Stimulated activated CD4-positive, alpha-beta T cell treated with anti-CD3 and anti-CD28 coated beads, TNF-alpha, amount 100 ng/mL, for 48 hours (primary cell): ENCODE results near the gene LRRC49.
"Not testable (repeated sequence)": the region's sequence is repeated elsewhere in the genome, so short reads cannot be mapped to it uniquely, and the experiment has no call there.

Source experiments
- DNase-seq, 3 donors: peaks; one replicate each; pipeline ENCODE4 v3.0.0-alpha.2; 2020; ENCODE audit warnings: low read depth in 3 of 3

The LRRC49 gene

GRCh38 chr15:70922119-70922518 is 29.5 kb downstream of the LRRC49 start:
- DNase-seq: no peak

DNA sequence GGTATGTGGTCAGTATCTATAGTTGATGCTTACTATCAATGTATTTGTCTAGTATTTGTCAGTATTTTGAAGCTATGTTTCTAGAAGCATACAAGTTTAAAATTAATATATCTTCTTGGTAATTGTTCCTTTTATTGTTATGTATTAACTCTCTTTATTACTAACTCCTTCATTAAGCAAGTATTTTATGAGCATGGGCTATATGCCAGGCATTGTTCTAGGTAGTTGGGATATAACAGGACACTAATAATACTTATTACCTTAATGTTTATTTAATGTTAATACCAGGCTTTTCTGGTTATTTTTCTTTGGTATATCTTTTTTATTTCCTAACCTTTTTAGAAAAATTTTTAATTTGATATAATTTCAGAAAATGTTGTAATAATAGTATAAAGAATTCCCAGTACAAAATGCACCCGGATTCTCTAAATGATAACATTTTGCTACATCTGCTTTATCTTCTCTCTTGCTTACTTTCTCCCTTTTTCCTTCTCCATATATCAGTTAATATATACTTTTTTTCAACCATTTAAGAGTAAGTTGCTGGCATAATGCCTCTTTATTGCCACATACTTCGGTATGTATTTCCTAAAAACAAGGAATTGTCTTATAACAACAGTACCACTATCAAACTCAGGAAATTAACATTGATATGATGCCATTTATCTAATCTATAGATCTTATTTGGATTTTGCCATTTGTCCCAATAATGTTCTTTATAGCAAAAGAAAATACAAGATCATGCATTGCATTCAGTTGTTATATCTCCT is 30.9 kb downstream of the LRRC49 start:
- no peak for DNase-seq

DNA sequence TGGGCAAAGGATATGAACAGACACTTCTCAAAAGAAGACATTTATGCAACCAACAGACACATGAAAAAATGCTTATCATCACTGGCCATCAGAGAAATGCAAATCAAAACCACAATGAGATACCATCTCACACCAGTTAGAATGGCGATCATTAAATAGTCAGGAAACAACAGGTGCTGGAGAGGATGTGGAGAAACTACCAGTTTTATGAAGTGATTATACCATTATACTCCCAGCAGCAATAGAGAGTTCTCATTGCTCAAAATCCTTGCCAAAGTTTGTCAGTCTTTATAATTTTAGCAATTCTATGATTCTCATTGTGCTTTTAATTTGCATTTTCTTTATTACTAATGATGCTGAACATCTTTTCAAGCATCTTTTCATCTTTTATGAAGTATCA is 34.3 kb downstream of the LRRC49 start:
- DNase-seq: not testable (repeated sequence)

DNA sequence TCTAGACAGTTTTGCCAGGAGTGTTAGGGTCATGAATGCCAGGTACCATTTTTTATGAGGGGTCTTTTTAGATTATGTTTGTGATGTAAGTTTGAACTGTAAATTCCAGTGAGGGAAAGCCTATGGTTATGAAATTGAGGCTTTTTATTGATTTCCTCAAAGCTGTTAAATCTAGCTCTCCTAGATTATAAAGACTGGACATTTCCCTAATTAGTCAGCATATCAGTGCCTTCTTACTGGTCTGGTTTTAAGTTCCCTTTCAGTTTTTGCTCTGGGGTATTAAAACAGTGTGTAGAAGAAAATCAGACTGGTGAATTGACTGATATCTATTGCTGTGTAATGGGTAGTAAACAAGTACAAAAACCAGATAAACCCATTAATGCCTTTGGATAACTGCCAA is 39.2 kb downstream of the LRRC49 start:
- DNase-seq: no peak

- DNase-seq: no peak
Observed at GRCh38 chr15:70932397-70932796, 39.8 kb downstream of the LRRC49 start.

DNA sequence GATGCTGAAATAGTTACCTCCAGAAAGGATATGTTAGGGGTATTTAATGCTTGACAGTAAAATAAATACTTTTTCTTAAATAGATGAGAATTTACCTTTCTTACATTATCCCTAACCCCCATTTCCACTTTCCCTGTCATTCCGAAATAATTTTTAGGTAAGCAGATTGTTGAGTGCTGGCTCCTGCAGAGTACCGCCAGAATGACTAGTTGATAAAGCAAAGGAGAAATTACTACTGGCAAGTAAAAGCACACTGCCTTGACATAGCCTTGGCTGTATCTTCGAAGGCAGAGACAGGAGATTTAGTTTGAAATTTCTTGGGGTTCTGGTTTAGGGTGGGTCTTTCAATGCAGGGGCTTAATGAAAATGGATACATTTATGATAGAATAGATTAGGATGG is 40.8 kb downstream of the LRRC49 start:
- DNase-seq: no peak

DNA sequence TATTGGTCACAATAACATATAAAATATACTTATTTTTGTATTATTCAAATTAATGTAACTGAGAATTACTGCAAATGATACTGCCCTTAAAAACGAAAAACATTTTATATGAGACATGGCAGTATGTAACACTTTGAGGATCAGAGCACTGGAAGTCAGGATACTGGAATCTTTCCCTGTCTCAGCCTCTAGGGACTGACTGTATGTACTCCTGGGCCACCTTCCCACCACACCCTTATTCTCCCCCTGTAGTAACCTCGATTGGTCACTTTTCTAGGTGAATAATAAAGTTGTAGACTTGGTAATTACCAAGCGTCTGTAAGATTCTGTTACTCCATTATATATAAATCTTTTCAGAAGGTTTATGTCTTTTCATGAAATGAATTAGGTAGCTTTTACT is 43.0 kb downstream of the LRRC49 start:
- DNase-seq: no peak

DNA sequence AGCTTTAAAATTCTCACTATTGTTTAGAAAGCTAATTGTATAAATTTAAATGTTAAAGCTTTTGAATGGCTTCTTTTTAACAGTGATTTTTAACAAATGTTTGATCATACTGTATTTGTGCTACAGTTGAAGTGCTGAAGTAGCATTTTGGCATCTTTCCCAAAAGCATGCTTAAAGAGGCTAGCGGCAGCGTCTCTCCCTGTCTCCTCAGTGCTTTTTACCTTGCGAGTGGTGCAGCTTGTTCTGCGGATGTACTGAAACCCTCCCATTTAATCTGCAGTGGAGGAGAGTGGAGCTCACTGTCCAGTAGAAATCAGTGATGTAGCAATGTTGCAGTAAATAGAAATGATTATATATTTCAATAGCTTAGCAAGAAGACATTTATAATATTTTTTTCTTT is 43.7 kb downstream of the LRRC49 start:
- no peak for DNase-seq

GRCh38 chr15:70943285-70943684 is 50.7 kb downstream of the LRRC49 start:
- DNase-seq: not testable (repeated sequence)

GRCh38 chr15:70947351-70948335 is 55.0 kb downstream of the LRRC49 start:
- no peak for DNase-seq

GRCh38 chr15:70950953-70951352 is 58.3 kb downstream of the LRRC49 start:
- no peak for DNase-seq

- no peak for DNase-seq
Observed at GRCh38 chr15:70954171-70954570, 61.5 kb downstream of the LRRC49 start.

- no peak for DNase-seq
Observed at GRCh38 chr15:70954733-70955132, 62.1 kb downstream of the LRRC49 start.

DNA sequence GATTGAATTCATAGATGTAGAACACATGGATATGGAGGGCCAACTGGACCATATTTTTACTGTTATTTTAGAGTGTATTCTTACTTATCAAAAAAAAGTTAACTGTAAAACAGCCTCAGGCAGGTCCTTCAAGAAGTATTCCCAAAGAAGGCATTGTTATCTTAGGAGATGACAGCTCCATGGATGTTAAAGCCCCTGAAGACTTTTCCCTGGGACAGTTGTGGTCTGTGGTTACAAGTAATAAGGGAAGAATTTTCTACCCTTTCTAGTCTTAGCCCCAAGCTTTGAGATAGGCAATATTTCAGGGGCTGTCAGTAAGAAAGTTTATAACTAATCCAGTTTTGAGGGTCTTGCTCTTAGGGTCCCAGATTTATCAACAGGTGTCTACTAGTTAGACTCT is 62.5 kb downstream of the LRRC49 start:
- no peak for DNase-seq

- DNase-seq: no peak
Observed at GRCh38 chr15:70956201-70956995, 63.8 kb downstream of the LRRC49 start.

DNA sequence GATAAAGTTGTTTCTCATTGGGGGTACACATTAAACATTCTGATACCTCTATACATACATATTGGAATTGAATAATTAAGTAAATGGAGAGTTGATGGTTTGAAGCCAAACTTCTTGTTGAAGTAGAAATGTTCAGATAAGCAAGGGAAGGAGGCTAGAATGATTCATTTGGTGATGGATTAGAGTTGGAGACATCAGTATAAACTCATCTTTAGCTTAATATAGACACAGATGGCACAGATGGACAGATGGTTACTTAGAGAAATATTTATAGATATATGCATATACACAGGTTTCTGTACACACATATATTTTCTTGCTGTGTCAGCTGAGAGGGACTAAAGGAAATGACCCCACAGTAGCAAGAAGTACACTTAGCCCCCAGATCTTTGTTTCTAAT is 69.5 kb downstream of the LRRC49 start:
- DNase-seq: no peak

- no peak for DNase-seq
Observed at GRCh38 chr15:70963199-70963598, 70.6 kb downstream of the LRRC49 start.

DNA sequence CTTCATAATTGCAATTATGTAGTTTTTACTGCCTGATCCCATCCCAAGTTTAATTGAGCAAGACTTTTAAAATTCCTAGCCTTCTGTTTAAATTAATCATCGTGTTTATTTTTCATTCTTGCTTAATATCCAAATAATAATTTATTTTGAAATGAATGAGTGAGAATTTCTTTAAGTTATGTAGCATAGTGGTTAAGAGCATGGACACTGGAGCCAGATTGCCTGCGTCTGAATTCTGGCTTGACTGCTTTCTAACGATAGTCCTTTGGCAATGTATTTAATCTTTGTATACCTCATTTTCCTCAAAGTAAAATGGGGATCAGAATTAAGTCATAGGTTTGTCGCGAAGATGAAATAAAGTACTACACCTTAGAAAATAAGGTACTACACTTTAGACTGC is 71.4 kb downstream of the LRRC49 start:
- no peak for DNase-seq

GRCh38 chr15:70964686-70965085 is 72.1 kb downstream of the LRRC49 start:
- DNase-seq: no peak

DNA sequence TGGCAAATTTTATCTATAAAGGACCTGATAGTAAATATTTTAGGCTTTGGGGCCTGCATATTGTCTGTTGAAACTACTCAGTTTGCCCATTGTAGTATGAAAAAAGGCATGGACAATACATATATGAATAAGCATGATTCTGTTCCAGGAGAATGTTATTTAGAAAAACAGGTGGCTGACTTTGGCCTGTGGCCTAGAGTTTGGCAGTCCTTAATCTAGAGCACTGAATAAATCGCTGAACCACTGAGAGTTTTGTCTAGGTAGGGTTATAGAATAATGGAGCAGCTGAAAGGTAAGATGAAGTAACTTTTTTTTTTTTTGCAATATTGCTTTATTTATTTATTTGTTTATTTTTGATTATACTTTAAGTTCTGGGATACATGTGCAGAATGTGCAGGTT is 75.0 kb downstream of the LRRC49 start:
- DNase-seq: no peak

DNA sequence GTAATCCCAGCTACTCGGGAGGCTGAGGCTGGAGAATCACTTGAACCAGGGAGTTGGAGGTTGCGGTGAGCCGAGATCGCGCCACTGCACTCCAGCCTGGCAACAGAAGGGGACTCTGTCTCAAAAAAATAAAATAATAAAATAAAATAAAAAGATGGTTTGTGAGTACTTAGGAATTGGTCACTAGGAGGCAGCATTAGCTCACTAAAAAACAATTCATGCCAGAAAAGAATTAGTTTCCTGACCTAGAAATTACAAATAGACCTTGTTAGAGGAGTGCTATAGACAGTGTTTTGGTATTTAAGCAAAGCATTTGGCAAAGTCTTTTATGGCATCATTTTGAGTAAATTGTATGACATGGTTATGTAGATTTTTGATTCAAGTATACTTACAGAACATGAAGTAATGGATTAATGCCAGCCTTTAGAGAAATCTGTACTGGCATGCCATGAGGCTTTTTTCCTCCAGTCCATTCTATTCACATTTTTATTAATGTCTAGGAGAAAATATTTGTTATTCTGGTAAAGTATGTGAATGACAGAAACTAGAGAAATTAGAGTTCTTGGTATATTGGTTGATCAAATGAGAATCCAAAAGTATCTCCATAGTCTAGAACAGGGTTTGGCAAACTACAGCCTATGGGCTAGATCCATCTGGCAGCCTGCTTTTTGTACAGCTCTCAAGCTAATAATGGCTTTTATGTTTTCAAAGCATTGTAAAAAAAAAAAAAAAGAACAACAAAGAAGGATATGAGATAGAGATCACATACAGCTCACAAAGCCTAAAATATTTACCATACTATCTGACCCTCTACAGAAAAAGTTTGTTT is 81.6 kb downstream of the LRRC49 start:
- no peak for DNase-seq
